WERI-Rb-1 (cell line): Measurements from ENCODE around the gene GZMH.
"Not testable (repeated sequence)": the region's sequence is repeated elsewhere in the genome, so short reads cannot be mapped to it uniquely, and the experiment has no call there.

ENCODE experiments used
- DNase-seq: peaks from one replicate; pipeline ENCODE4 v3.0.0-alpha.2; 2020
- H3K27ac ChIP-seq: fragments of 250-450 bp; sonication (Bioruptor Pico); 2 replicates; pipeline ENCODE4 v1.5.1; 2020; ENCODE audit warnings: mild to moderate bottlenecking, moderate library complexity
- H3K27me3 ChIP-seq: fragments of 250-450 bp; sonication (Bioruptor Pico); 2 replicates; pipeline ENCODE4 v1.5.1; 2021; ENCODE audit warnings: mild to moderate bottlenecking, low read depth, moderate library complexity; ENCODE audit not compliant: insufficient read depth, severe bottlenecking
- H3K36me3 ChIP-seq: fragments of 250-450 bp; sonication (Bioruptor Pico); 2 replicates; pipeline ENCODE4 v1.5.1; 2020; ENCODE audit warnings: mild to moderate bottlenecking, moderate library complexity
- H3K4me3 ChIP-seq: 2 replicates; pipeline ENCODE4 v1.5.1; 2011; ENCODE audit warnings: low read depth, mild to moderate bottlenecking, control low read depth, low read length
- H3K9me3 ChIP-seq: fragments of 250-450 bp; sonication (Bioruptor Pico); 2 replicates; pipeline ENCODE4 v1.5.1; 2021; ENCODE audit warnings: mild to moderate bottlenecking, moderate library complexity; ENCODE audit not compliant: severe bottlenecking
- TF ChIP-seq, protein P1 (sequence below): IDR thresholded peaks from 2 replicates; pipeline ENCODE4 v1.5.1; 2011; ENCODE audit warnings: low read depth, mild to moderate bottlenecking, control low read depth, inconsistent platforms, low read length

Gene GZMH

DNA sequence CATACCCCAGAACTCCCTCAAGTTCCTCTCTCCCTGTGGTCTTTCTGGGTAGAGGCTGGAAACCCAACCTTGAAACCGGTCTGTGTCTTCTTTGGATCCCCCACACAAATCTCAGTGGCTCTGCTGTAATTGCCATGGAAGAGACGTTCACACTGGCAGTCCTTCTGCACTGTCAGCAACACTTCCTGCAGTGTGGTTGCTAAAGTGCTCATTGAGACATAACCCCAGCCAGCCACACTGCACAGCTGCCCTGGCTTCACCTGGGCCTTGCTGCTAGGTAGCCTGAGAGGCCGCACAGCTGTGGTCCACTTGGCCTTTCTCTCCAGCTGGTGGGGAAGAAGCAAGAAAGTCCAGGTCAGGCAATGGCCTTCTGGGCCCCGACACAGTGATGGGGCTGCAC is 2.4 kb downstream of the GZMH start:
- H3K27ac ChIP-seq: no peak overlapping the region
- TF ChIP-seq, protein P1, sequence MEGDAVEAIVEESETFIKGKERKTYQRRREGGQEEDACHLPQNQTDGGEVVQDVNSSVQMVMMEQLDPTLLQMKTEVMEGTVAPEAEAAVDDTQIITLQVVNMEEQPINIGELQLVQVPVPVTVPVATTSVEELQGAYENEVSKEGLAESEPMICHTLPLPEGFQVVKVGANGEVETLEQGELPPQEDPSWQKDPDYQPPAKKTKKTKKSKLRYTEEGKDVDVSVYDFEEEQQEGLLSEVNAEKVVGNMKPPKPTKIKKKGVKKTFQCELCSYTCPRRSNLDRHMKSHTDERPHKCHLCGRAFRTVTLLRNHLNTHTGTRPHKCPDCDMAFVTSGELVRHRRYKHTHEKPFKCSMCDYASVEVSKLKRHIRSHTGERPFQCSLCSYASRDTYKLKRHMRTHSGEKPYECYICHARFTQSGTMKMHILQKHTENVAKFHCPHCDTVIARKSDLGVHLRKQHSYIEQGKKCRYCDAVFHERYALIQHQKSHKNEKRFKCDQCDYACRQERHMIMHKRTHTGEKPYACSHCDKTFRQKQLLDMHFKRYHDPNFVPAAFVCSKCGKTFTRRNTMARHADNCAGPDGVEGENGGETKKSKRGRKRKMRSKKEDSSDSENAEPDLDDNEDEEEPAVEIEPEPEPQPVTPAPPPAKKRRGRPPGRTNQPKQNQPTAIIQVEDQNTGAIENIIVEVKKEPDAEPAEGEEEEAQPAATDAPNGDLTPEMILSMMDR: no peak
- no peak for DNase-seq
- H3K27me3 ChIP-seq: peaks cover 71% of the 10 kb centered on the region
- H3K4me3 ChIP-seq: no peak overlapping the region
- no peaks in the 10 kb centered on the region for H3K9me3 ChIP-seq
- H3K36me3 ChIP-seq: no peaks in the 10 kb centered on the region

DNA sequence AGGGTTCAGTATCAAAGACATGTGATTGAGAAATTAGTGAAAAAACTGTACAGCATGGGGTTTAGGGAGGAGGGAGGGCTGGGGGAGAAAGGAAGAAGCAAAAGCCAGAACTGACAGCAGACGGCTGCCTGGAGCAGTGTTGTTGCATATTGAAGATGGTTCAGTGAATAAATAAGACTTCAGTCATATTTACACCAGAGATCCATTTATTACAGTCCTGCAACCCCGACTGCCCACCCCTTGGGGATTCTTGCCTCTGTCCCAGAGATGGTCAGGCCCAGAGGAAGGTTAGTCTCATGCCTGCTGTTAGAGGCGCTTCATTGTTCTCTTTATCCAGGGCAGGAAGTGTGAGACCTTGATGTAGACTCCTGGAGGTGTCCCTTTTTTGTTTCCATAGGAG is 3.2 kb downstream of the GZMH start:
- Histone ChIP-seq H3K27ac (no peak overlapping the region), H3K27me3 (peaks cover 69% of the 10 kb centered on the region), H3K36me3 (no peaks in the 10 kb centered on the region), H3K4me3 (no peak overlapping the region), H3K9me3 (no peaks in the 10 kb centered on the region)
- TF ChIP-seq, protein P1: no peak
- DNase-seq: no peak

DNA sequence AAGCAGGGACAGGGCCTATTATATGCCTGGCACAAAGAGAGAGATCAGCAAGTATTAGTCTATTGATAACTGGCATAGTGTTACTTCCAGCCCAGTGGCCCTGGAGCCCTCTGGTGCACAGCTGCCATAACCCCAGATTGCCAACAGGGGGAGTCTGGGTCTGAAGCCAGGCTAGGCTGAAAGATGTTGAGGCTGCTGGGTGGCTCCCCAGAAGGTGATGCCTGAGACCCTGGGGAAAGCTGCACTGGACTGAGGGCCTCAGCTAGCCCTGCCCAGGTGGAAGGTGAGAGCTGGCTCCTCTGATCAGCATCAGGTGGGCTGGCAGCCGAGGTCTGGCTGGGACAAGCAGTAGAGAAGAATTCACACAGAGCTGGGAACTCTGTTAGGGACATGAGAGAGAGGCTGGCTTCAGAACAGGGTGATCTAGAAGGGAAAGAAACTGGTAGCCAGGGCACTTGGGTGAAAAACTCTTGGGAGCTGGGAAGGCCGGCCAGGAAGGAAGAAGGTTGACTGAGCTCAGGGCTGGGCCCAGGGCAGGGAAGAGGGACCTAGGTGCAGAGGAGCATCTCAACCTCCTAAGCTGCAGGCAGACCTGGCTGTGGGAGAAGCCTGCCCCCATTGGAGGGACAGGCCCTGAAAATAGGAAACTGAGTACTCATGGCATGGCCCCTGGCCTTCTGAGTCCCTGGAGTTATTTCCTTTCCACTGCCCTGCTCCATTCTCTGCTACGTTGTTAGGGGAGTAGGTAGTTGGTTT is 3.9 kb downstream of the GZMH start:
- peak; percentile 25 for DNase-seq
- Histone ChIP-seq H3K27ac (no peak overlapping the region), H3K36me3 (no peaks in the 10 kb centered on the region), H3K4me3 (no peak overlapping the region), H3K27me3 (peaks cover 64% of the 10 kb centered on the region), H3K9me3 (no peaks in the 10 kb centered on the region)
- TF ChIP-seq, protein P1: peak; percentile 80

DNA sequence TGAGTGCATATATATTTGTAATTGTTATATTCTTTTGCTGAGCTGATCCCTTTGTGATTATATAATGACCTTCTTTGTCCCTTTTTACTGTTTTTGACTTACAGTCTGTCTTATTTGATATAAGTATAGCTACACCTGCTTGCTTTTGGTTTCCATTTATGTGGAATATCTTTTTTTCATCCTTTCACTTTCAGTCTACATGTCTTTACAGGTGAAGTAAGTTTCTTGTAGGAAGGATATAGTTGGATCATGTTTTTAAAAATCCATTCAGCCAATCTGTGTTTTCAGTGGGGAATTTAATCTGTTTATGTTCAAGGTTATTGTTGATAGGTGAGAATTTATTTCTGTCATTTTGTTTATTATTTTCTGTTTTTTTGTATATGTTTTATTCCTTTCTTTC is 12.1 kb downstream of the GZMH start:
- no peak overlapping the region for H3K27ac ChIP-seq
- peaks cover 10% of the 10 kb centered on the region for H3K27me3 ChIP-seq
- DNase-seq: no peak
- H3K4me3 ChIP-seq: no peak overlapping the region
- no peaks in the 10 kb centered on the region for H3K9me3 ChIP-seq
- no peaks in the 10 kb centered on the region for H3K36me3 ChIP-seq
- TF ChIP-seq, protein P1: no peak

DNA sequence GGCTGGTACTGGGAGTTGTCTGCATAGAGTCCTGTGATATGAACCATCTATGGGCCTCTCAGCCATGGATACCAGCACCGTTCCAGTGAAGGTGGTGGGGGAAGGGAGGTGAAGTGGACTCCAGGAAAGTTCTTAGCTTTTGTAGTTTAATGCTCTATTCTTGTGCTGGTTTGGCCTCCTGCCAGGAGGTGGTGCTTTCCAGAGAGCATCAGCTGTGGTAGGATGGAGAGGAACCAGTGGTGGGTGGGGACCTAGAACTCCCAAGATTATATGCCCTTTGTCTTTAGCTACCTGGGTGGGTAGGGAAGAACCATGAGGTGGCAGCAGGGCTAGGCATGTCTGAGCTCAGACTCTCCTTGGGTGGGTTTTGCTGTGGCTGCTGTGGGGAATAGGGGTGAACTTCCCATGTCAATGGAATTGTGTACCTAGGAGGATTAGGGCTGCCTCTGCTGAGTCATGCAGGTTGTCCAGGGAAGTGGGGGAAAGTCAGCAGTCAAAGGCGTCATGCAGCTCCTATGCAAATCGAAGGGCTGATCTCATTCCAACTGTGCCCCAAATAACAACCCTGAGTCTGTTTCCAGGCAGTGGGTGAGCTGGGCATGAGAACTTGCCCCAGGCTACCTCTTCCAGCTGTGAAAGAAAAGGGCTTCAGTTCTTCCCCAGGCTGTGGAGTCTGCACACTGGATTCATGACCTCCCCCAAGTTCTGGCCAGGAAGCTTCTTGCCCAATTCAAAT is 14.2 kb downstream of the GZMH start:
- no peak for DNase-seq
- H3K27me3 ChIP-seq: peaks cover 8% of the 10 kb centered on the region
- no peak overlapping the region for H3K27ac ChIP-seq
- no peaks in the 10 kb centered on the region for H3K9me3 ChIP-seq
- TF ChIP-seq, protein P1: no peak
- no peaks in the 10 kb centered on the region for H3K36me3 ChIP-seq
- H3K4me3 ChIP-seq: no peak overlapping the region

DNA sequence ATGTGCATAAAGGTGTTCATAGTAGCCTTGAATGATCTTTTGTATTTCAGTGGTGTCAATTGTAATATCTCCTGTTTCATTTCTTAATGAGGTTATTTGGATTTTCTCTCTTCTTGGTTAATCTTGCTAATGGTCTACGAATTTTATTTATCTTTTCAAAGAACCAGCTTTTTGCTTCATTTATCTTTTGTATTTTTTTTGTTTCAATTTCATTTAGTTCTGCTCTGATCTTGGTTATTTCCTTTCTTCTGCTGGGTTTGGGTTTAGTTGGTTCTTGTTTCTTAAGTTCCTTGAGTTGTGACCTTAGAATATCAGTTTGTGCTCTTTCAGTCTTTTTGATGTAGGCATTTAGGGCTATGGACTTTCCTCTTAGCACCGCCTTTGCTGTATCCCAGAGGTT is 18.5 kb downstream of the GZMH start:
- H3K27me3 ChIP-seq: peaks cover 13% of the 10 kb centered on the region
- not testable (repeated sequence) for H3K36me3 ChIP-seq, DNase-seq, H3K27ac ChIP-seq, H3K9me3 ChIP-seq, H3K4me3 ChIP-seq

DNA sequence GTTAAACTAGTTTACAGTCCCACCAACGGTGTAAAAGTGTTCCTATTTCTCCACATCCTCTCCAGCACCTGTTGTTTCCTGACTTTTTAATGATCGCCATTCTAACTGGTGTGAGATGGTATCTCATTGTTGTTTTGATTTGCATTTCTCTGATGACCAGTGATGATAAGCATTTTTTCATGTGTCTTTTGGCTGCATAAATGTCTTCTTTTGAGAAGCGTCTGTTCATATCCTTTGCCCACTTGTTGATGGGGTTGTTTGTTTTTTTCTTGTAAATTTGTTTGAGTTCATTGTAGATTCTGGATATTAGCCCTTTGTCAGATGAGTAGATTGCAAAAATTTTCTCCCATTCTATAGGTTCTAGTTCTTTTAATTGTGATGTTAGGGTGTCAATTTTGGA is 25.1 kb downstream of the GZMH start:
- not testable (repeated sequence) for DNase-seq, H3K36me3 ChIP-seq, H3K9me3 ChIP-seq, H3K4me3 ChIP-seq, H3K27ac ChIP-seq
- H3K27me3 ChIP-seq: peaks cover 27% of the 10 kb centered on the region
